H1 (cell line): ENCODE results near the gene SIGLEC14. TPM values are rescaled to one million over a fixed set of nuclear protein-coding genes. Genes with fewer than 3 reads are reported as not detected.

Experiments
- CTCF ChIA-PET: fragments of 300-600 bp; sonication (Branson Sonifier 250); formaldehyde crosslinking; loops from one replicate; lab custom pipeline; 2021; ENCODE audit not compliant: partially characterized antibody; lab: Charles Lee
- POLR2A ChIA-PET: fragments of 300-600 bp; sonication (Branson Sonifier 250); formaldehyde crosslinking; loops from one replicate; lab custom pipeline; 2021; ENCODE audit warnings: inconsistent platforms; ENCODE audit not compliant: partially characterized antibody; lab: Charles Lee
- DNase-seq, 2 experiments: peaks; one replicate each; pipeline versions ENCODE4 v3.0.0 to v3.0.0-alpha.2; 2010 to 2022; ENCODE audit warnings: low spot score in 2 of 2, low read depth in 1 of 2, mixed read lengths in 1 of 2
- FAIRE-seq: peaks from 2 replicates; lab custom pipeline; 2011; peaks lifted over from hg19 to GRCh38; lab: Jason Lieb, UNC
- H2AFZ ChIP-seq: 2 replicates; pipeline ENCODE4 v1.8.1; 2012; ENCODE audit warnings: low read length, inconsistent platforms
- H2AK5ac ChIP-seq: 2 replicates; pipeline ENCODE4 v1.6.1; 2013; ENCODE audit warnings: low read depth, low read length
- H2BK120ac ChIP-seq: replicated peaks from 2 replicates; pipeline ENCODE3; 2013; ENCODE audit warnings: low read depth, low read length, inconsistent platforms
- H2BK12ac ChIP-seq: 2 replicates; pipeline ENCODE4 v1.6.1; 2013; ENCODE audit warnings: low read depth, low read length
- H2BK15ac ChIP-seq: 2 replicates; pipeline ENCODE4 v1.6.1; 2013; ENCODE audit warnings: low read length
- H2BK20ac ChIP-seq: 2 replicates; pipeline ENCODE4 v1.6.1; 2013; ENCODE audit warnings: low read length
- H2BK5ac ChIP-seq: 2 replicates; pipeline ENCODE4 v1.6.1; 2013; ENCODE audit warnings: low read depth, low read length
- H3K14ac ChIP-seq: 2 replicates; pipeline ENCODE4 v1.6.1; 2013; ENCODE audit warnings: inconsistent platforms; ENCODE audit not compliant: insufficient read length
- H3K18ac ChIP-seq: 2 replicates; pipeline ENCODE4 v1.6.1; 2013; ENCODE audit warnings: low read length; ENCODE audit errors: extremely low read depth
- H3K23ac ChIP-seq: 2 replicates; pipeline ENCODE4 v1.6.1; 2013; ENCODE audit warnings: inconsistent platforms; ENCODE audit not compliant: insufficient read length
- H3K23me2 ChIP-seq: 2 replicates; pipeline ENCODE4 v1.6.1; 2013; ENCODE audit warnings: low read depth, low read length
- H3K27ac ChIP-seq: 2 replicates; pipeline ENCODE4 v1.6.1; 2011; ENCODE audit warnings: low read depth, low read length, inconsistent platforms
- H3K27me3 ChIP-seq, 4 experiments: replicated peaks in 1 of 4; 1 replicate in 1 of 4; 2 replicates in 3 of 4; pipeline versions ENCODE4 v1.6.1 to v1.8.1; 2011 to 2013; ENCODE audit warnings: low read length in 3 of 4, mild to moderate bottlenecking in 3 of 4, inconsistent platforms in 2 of 4, mixed read lengths in 2 of 4, moderate library complexity in 1 of 4; ENCODE audit not compliant: control insufficient read depth in 3 of 4, insufficient read depth in 3 of 4; ENCODE audit errors: extremely low read depth in 1 of 4
- H3K36me3 ChIP-seq, 4 experiments: 2 replicates each; pipeline versions ENCODE4 v1.6.1 to v1.8.1; 2011 to 2013; ENCODE audit warnings: mild to moderate bottlenecking in 4 of 4, low read length in 3 of 4, moderate library complexity in 2 of 4, control low read depth in 1 of 4, inconsistent platforms in 1 of 4; ENCODE audit not compliant: insufficient read depth in 4 of 4, control insufficient read depth in 2 of 4
- H3K4ac ChIP-seq: replicated peaks from 2 replicates; pipeline ENCODE3; 2013; ENCODE audit warnings: low read length, low read depth, mixed read lengths, inconsistent platforms; ENCODE audit not compliant: insufficient read length
- H3K4me1 ChIP-seq, 4 experiments: replicated peaks in 1 of 4; 1 replicate in 1 of 4; 2 replicates in 3 of 4; pipeline versions ENCODE4 v1.6.1 to v1.8.1; 2011 to 2013; ENCODE audit warnings: low read length in 3 of 4, inconsistent platforms in 2 of 4, mixed read lengths in 1 of 4; ENCODE audit not compliant: insufficient read depth in 4 of 4, control insufficient read depth in 3 of 4
- H3K4me2 ChIP-seq, 2 experiments: 2 replicates each; pipeline versions ENCODE4 v1.6.1 to v1.8.1; 2011 to 2013; ENCODE audit warnings: low read depth in 2 of 2, low read length in 2 of 2, control low read depth in 1 of 2, inconsistent platforms in 1 of 2, mild to moderate bottlenecking in 1 of 2; ENCODE audit not compliant: insufficient read depth in 1 of 2
- H3K4me3 ChIP-seq, 4 experiments: fragments of 200-600, 300-600 bp in 1 of 4; sonication (generic), shearing (Covaris generic), sonication (Bioruptor Twin) in 1 of 4; 2 replicates each; pipeline versions ENCODE4 v1.5.1 to v1.8.1; 2011 to 2016; ENCODE audit warnings: low read length in 4 of 4, low read depth in 3 of 4, control low read depth in 2 of 4, inconsistent platforms in 2 of 4, mild to moderate bottlenecking in 2 of 4, mixed read lengths in 1 of 4, moderate library complexity in 1 of 4; ENCODE audit not compliant: insufficient read depth in 2 of 4; ENCODE audit errors: extremely low read depth in 1 of 4
- H3K56ac ChIP-seq: replicated peaks from 2 replicates; pipeline ENCODE3; 2013; ENCODE audit warnings: low read depth, mild to moderate bottlenecking, mixed read lengths, low read length, inconsistent platforms; ENCODE audit not compliant: insufficient read length
- H3K79me1 ChIP-seq: 2 replicates; pipeline ENCODE4 v1.6.1; 2013; ENCODE audit warnings: low read depth, low read length, control low read depth
- H3K79me2 ChIP-seq, 2 experiments: 2 replicates each; pipeline versions ENCODE4 v1.6.1 to v1.8.1; 2012 to 2013; ENCODE audit warnings: low read length in 2 of 2, mild to moderate bottlenecking in 2 of 2, inconsistent platforms in 1 of 2; ENCODE audit not compliant: insufficient read depth in 2 of 2, control insufficient read depth in 1 of 2
- H3K9ac ChIP-seq, 4 experiments: replicated peaks in 1 of 4; 1 replicate in 1 of 4; 2 replicates in 3 of 4; pipeline versions ENCODE4 v1.6.1 to v1.8.1; 2011 to 2013; ENCODE audit warnings: low read depth in 3 of 4, low read length in 3 of 4, control low read depth in 2 of 4, mild to moderate bottlenecking in 2 of 4, moderate library complexity in 2 of 4, inconsistent platforms in 1 of 4; ENCODE audit errors: extremely low read depth in 1 of 4
- H3K9me3 ChIP-seq, 2 experiments: 2 replicates each; pipeline versions ENCODE4 v1.6.1 to v1.8.1; 2012 to 2013; ENCODE audit warnings: mild to moderate bottlenecking in 2 of 2, moderate library complexity in 2 of 2, control low read depth in 1 of 2, inconsistent platforms in 1 of 2, low read depth in 1 of 2, low read length in 1 of 2, mixed read lengths in 1 of 2; ENCODE audit not compliant: insufficient read depth in 2 of 2
- H4K20me1 ChIP-seq, 2 experiments: replicated peaks in 1 of 2; 2 replicates each; pipeline versions ENCODE3 to v1.8.1; 2011 to 2013; ENCODE audit warnings: inconsistent platforms in 2 of 2, low read length in 2 of 2, mild to moderate bottlenecking in 1 of 2; ENCODE audit not compliant: insufficient read depth in 2 of 2, control insufficient read depth in 1 of 2
- H4K5ac ChIP-seq: 2 replicates; pipeline ENCODE4 v1.6.1; 2013; ENCODE audit warnings: low read length, low read depth, mixed read lengths, inconsistent platforms; ENCODE audit not compliant: insufficient read length
- H4K8ac ChIP-seq: 2 replicates; pipeline ENCODE4 v1.8.0; 2013; ENCODE audit warnings: mild to moderate bottlenecking, moderate library complexity, low read length, inconsistent platforms; ENCODE audit not compliant: insufficient read depth; ENCODE audit errors: extremely low read depth
- H4K91ac ChIP-seq: replicated peaks from 2 replicates; pipeline ENCODE3; 2013; ENCODE audit warnings: low read length, mixed read lengths, inconsistent platforms; ENCODE audit not compliant: insufficient read length
- EP300 ChIP-seq, 2 experiments: IDR thresholded peaks; 1 replicate in 1 of 2; 2 replicates in 1 of 2; pipeline ENCODE4 v1.6.1; 2011 to 2012; ENCODE audit warnings: low read depth in 2 of 2, low read length in 2 of 2, mild to moderate bottlenecking in 2 of 2, borderline replicate concordance in 1 of 2, inconsistent platforms in 1 of 2, moderate library complexity in 1 of 2
- HDAC6 ChIP-seq: IDR thresholded peaks from one replicate; pipeline ENCODE4 v1.7.1; 2012; ENCODE audit warnings: low read depth, mild to moderate bottlenecking, inconsistent platforms, low read length, moderate library complexity
- MAFK ChIP-seq: IDR thresholded peaks from 2 replicates; pipeline ENCODE4 v1.6.1; 2012; ENCODE audit warnings: low read depth, mild to moderate bottlenecking, improper control_type of control experiment, low read length
- PHF8 ChIP-seq: fragments of 200-600 bp; sonication (generic); conservative IDR thresholded peaks from 2 replicates; pipeline ENCODE4 v1.7.1; 2012; ENCODE audit warnings: low read depth, mild to moderate bottlenecking, inconsistent platforms, low read length, moderate library complexity
- RAD21 ChIP-seq, 2 experiments: IDR thresholded peaks in 1 of 2; conservative IDR thresholded peaks in 1 of 2; 2 replicates each; pipeline ENCODE4 v1.6.1; 2011; ENCODE audit warnings: low read depth in 2 of 2, low read length in 2 of 2, improper control_type of control experiment in 1 of 2, inconsistent platforms in 1 of 2, mild to moderate bottlenecking in 1 of 2, moderate library complexity in 1 of 2
- RFX5 ChIP-seq: IDR thresholded peaks from 2 replicates; pipeline ENCODE4 v1.6.1; 2011; ENCODE audit warnings: low read depth, low read length, improper control_type of control experiment, borderline replicate concordance
- USF2 ChIP-seq: IDR thresholded peaks from 2 replicates; pipeline ENCODE4 v1.6.1; 2011; ENCODE audit warnings: low read length, improper control_type of control experiment
- WGBS, 2 experiments: shearing (Covaris generic) in 1 of 2; methylation state at CpG; one replicate each; pipeline versions ENCODE4 v1.1.6 to v1.1.7; 2013 to 2015; ENCODE audit warnings: low lambda C conversion rate in 2 of 2, mixed read lengths in 2 of 2, inconsistent platforms in 1 of 2, low coverage in 1 of 2, missing lambda C conversion rate in 1 of 2; ENCODE audit not compliant: insufficient replicate concordance in 2 of 2, insufficient coverage in 1 of 2, insufficient read length in 1 of 2; ENCODE audit errors: extremely low coverage in 1 of 2, missing lambda C conversion rate in 1 of 2; 5-methylcytosine and 5-hydroxymethylcytosine counted together
- polyA plus RNA-seq, 7 experiments: library from polyadenylated mRNA; depleted of rRNA in 3 of 7; stranded (reverse) in 5 of 7; unstranded in 2 of 7; fragments of >200 nt in 5 of 7; fragments of 200-250 nt in 2 of 7; gene quantifications; 1 replicate in 5 of 7; 2 replicates in 1 of 7; 4 replicates in 1 of 7; pipeline versions ENCODE4 v1.2.1 to v1.2.3, GENCODE V29; 2011 to 2013; ENCODE audit warnings: missing spikeins in 2 of 7, mixed read lengths in 2 of 7
- total RNA-seq: library from RNA; stranded (reverse); fragmentation: NEBNext Ultra II Directional; extraction: Animal tissue kit (Norgen Biotek cat#: 25700); gene quantifications from 2 replicates; pipeline ENCODE4 v1.2.1, GENCODE V29; 2021

The SIGLEC14 gene
- total and polyA plus RNA-seq, 2 of the 8 experiments (the other 6 are each of a cell fraction or from before 2014, with no cell fraction given), result not detected

DNA sequence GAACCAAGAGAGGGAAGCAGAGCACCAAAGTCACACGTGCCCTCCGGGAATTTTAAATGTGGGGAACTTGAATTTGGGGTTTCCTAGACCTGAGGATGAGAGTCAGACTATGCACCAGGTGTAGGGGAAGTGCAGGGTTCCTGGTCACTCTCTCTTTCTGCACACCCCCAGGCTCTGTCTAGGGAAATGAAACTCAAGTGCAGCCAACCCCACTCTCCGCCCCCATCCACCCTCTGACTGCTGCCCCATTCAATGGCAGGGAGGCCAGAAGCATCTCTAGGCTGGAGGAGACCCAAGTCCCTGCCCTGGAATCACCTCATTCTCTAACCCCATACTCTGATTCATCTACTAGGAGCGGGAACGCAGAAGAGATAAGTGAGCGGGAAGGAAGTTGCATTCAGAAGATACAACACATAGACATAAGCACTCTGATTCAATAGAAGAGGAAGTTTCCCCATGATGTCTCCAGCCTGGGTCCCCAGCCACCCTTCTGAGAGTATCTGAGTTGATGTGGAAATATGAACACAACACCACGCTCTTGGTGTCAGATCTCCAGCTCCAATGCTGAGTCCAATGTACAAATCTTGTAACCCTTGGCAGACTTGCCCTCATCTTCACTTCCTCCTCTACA, 4.7 kb upstream of the SIGLEC14 start:
- CTCF ChIA-PET, result interaction anchor here (0.9 kb wide), 1 partner anchor 43 kb away, joined by 3 read pairs; no protein-coding TSS in a partner anchor

More for the DNA sequence above, 4.7 kb upstream of the SIGLEC14 start:
- Histone ChIP-seq H3K18ac (no peak overlapping the region), H4K5ac (no peak overlapping the region), H3K23ac (no peak overlapping the region), H2AK5ac (no peak overlapping the region), H3K4me1 (no peaks in the 10 kb centered on the region), H3K14ac (no peak overlapping the region), H3K9ac (no peak overlapping the region), H3K56ac (no peak overlapping the region), H3K27ac (no peak overlapping the region), H3K4ac (no peak overlapping the region), H2AFZ (no peak overlapping the region), H3K4me3 (no peak overlapping the region), H2BK12ac (no peak overlapping the region), H2BK20ac (no peak overlapping the region), H3K23me2 (no peaks in the 10 kb centered on the region), H2BK15ac (no peak overlapping the region), H4K8ac (no peak overlapping the region), H3K27me3 (no peaks in the 10 kb centered on the region), H2BK120ac (no peak overlapping the region), H3K9me3 (peaks cover 47 to 56% of the 10 kb centered on the region in 2 experiments), H3K4me2 (no peak overlapping the region), H3K79me2 (no peaks in the 10 kb centered on the region), H2BK5ac (no peak overlapping the region), H3K79me1 (no peaks in the 10 kb centered on the region), H4K91ac (no peak overlapping the region), H3K36me3 (no peaks in the 10 kb centered on the region), H4K20me1 (no peaks in the 10 kb centered on the region)
- FAIRE-seq (no peak), DNase-seq (no peak)
- no peak for TF ChIP-seq EP300 (IDR thresholded peaks at IDR 0.05; ENCODE audit: borderline replicate concordance in 1 of 2, low read depth in 2 of 2, low read length in 2 of 2)
- TF ChIP-seq MAFK, result no peak
- no peak for TF ChIP-seq RAD21 (IDR thresholded peaks at IDR 0.05 in 1 of 2, conservative IDR thresholded peaks at IDR 0.05 in 1 of 2; ENCODE audit: low read depth in 2 of 2, low read length in 2 of 2)
- TF ChIP-seq RFX5, result no peak
- no peak for TF ChIP-seq USF2
- TF ChIP-seq HDAC6, result no peak
- TF ChIP-seq PHF8, result no peak
- WGBS, 2 experiments, result 84% methylated on average over 7 of the region's 7 CpGs; no CpG with 5 or more reads in 1 of the 2 experiments
- POLR2A ChIA-PET, result no interaction called here
